Adrenal gland (tissue), 12 donors: Measurements from ENCODE around the gene GRM4. TPM values are rescaled to one million over a fixed set of nuclear protein-coding genes. Genes with fewer than 3 reads are reported as not detected.

ENCODE experiments used
- DNase-seq, 7 donors: peaks; one replicate each; pipeline ENCODE4 v3.0.0-alpha.2; 2019 to 2020
- H3K27ac ChIP-seq, 5 donors: fragments of 200-600 bp; sonication (generic) in 4 of 5; 1 replicate in 3 of 5; 2 replicates in 2 of 5; pipeline versions ENCODE4 v1.5.1 to v1.8.0; 2016 to 2020; ENCODE audit warnings: mild to moderate bottlenecking in 1 of 5
- H3K27me3 ChIP-seq: fragments of 200-600 bp; 2 replicates; pipeline ENCODE4 v1.8.0; 2021
- H3K36me3 ChIP-seq, 2 donors: fragments of 200-600 bp; replicated peaks in 1 of 2; 1 replicate in 1 of 2; 2 replicates in 1 of 2; pipeline versions ENCODE4 v1.5.1 to v1.8.0; 2018 to 2022
- H3K4me1 ChIP-seq, 2 donors: fragments of 200-600 bp; replicated peaks in 1 of 2; 1 replicate in 1 of 2; 2 replicates in 1 of 2; pipeline versions ENCODE4 v1.5.1 to v1.8.0; 2018 to 2021
- H3K4me3 ChIP-seq, 4 donors: fragments of 200-600 bp; sonication (generic) in 3 of 4; one replicate each; pipeline ENCODE4 v1.5.1; 2016 to 2018
- H3K9me3 ChIP-seq, 3 donors: fragments of 200-600 bp; sonication (generic) in 1 of 3; replicated peaks in 1 of 3; 1 replicate in 2 of 3; 2 replicates in 1 of 3; pipeline versions ENCODE4 v1.5.1 to v1.8.0; 2016 to 2021
- POLR2A ChIP-seq, 2 donors: fragments of 450-650 bp; IDR thresholded peaks; one replicate each; pipeline ENCODE4 v1.6.1; 2017; ENCODE audit warnings: antibody characterized with exemption in 2 of 2, mild to moderate bottlenecking in 2 of 2, moderate library complexity in 1 of 2
- WGBS, 4 donors: extraction: QIAGEN DNeasy Blood & Tissue Kit in 2 of 4; methylation state at CpG; one replicate each; pipeline versions ENCODE4 v1.1.5 to v1.1.7; 2013 to 2017; 5-methylcytosine and 5-hydroxymethylcytosine counted together
- intact Hi-C, 2 donors: fragments of 100-400 bp; cut with DNase I; formaldehyde crosslinking; loops; one replicate each; pipeline versions ENCODE4 v1.14.1 to v1.15.0; 2022 to 2023
- polyA plus RNA-seq, 3 donors: library from polyadenylated mRNA; stranded (reverse); fragments of 200-250 nt in 2 of 3; fragments of 350-450 nt in 1 of 3; fragmentation: Illumina TruSeq in 1 of 3; extraction: RNeasy Lipid Tissue Mini Kit (QIAGEN cat#74804) in 1 of 3; gene quantifications; one replicate each; pipeline ENCODE4 v1.2.3, GENCODE V29; 2013 to 2014
- total RNA-seq, 9 donors: library from RNA; depleted of rRNA in 4 of 9; stranded (reverse); fragments of >200 nt in 4 of 9; fragments of 120-200 nt in 1 of 9; fragmentation: NEBNext Ultra II Directional in 1 of 9; extraction: Animal tissue kit (Norgen Biotek cat#: 25700) in 1 of 9; gene quantifications; one replicate each; pipeline versions ENCODE4 v1.1.0 to v1.2.4, GENCODE V29; 2013 to 2023
- TF ChIP-seq, protein P1 (sequence below), 6 experiments: fragments of 450-650 bp in 4 of 6; fragments of 200-600 bp in 2 of 6; sonication (generic) in 1 of 6; IDR thresholded peaks; 1 replicate in 5 of 6; 2 replicates in 1 of 6; pipeline versions ENCODE4 v1.5.1 to v1.8.0; 2016 to 2021; ENCODE audit warnings: antibody characterized with exemption in 6 of 6, mild to moderate bottlenecking in 2 of 6, moderate library complexity in 1 of 6
- donor health status: healthy with polysubstance abuse.
- donor health status: Bipolar disorder and iron deficiency.
- donor health status: DM: yes; HTN: yes; CAD: no.
- donor health status: DM: no; HTN: no; CAD: no.
- donor health status: DM: no; HTN: no; CAD: no.
- donor health status: DM: yes; HTN: yes; CAD: no.

Gene GRM4
- total and polyA plus RNA-seq, 12 donors, result 0.06 TPM; not detected in 11

DNA sequence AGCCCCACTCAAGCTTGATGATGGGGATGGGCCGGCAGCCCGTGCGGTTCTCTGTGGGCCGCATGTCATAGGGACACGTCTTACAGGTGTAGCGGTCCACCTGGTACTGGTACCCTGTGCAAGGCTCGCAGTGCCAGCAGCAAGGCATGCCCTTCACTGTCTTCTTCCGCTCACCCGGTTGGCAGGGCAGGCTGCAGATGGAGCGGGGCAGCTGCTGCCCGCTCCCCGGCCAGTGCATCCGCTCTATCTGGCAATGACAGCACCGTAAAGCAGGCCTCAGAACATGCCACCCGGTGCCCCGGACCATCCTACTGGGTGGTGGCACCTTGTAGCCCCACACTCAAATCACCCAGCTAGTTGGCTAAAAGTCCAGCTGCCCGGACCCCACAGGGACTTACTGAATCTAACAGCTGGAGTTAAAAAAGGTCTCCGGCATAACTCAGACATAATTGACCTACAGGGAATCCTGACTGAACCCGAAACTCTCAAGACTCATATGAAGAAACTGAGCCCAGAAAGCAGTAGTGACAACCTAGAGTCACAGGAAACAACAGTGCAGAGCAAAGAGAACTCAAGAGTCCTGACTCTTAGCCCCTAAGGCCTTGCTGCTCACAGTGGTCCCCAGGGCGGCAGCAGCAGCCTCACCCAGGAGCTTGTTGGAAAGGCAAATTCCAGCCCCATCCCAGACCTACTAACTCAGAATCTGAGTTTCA is 109.4 kb downstream of the GRM4 start:
- 89 to 96% (median 92%) methylated on average over 3 to 20 of the region's 20 CpGs for WGBS, 4 donors
- intact Hi-C loops, result no loop called here

DNA sequence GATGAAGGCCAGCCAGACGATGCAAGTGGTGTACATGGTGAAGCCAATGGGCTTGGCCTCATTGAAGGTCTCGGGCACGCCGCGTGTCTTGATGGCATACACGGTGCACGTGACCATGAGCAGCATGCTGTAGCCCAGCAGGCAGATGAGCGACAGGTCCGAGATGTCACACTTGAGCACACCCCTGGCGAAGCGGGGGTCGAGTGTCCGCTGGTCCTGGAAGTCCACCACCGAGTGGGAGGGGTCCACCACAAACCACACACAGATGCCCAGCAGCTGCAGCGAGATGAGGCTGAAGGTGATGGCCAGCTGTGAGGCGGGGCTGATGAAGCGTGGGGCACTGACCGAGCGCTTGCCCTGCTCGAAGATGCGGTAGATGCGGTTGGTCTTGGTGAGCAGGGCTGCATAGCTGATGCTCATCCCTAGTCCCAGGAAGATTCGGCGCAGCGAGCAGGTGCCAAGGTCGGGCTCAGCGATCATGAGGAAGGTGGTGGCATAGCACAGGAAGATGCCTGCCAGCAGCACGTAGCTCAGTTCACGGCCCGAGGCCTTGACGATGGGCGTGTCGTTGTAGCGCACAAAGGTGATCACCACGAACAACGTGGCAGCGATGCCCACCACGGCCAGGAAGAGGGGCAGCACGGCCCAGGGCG is 110.1 kb downstream of the GRM4 start:
- Histone ChIP-seq H3K27me3 (no peaks in the 10 kb centered on the region), H3K9me3 (no peaks in the 10 kb centered on the region), H3K4me1 (no peaks in the 10 kb centered on the region), H3K36me3 (no peaks in the 10 kb centered on the region), H3K27ac (no peak overlapping the region), H3K4me3 (no peak overlapping the region)
- intact Hi-C loops, result no loop called here
- TF ChIP-seq POLR2A (IDR thresholded peaks at IDR 0.05), result no peak
- TF ChIP-seq, protein P1, sequence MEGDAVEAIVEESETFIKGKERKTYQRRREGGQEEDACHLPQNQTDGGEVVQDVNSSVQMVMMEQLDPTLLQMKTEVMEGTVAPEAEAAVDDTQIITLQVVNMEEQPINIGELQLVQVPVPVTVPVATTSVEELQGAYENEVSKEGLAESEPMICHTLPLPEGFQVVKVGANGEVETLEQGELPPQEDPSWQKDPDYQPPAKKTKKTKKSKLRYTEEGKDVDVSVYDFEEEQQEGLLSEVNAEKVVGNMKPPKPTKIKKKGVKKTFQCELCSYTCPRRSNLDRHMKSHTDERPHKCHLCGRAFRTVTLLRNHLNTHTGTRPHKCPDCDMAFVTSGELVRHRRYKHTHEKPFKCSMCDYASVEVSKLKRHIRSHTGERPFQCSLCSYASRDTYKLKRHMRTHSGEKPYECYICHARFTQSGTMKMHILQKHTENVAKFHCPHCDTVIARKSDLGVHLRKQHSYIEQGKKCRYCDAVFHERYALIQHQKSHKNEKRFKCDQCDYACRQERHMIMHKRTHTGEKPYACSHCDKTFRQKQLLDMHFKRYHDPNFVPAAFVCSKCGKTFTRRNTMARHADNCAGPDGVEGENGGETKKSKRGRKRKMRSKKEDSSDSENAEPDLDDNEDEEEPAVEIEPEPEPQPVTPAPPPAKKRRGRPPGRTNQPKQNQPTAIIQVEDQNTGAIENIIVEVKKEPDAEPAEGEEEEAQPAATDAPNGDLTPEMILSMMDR (IDR thresholded peaks at IDR 0.05), result no peak
- DNase-seq, result no peak
- 87 to 93% (median 91%) methylated on average over 37 to 40 of the region's 40 CpGs for WGBS, 4 donors

More for the DNA sequence above, 109.4 kb downstream of the GRM4 start:
- Histone ChIP-seq H3K36me3 (no peaks in the 10 kb centered on the region), H3K4me1 (no peaks in the 10 kb centered on the region), H3K9me3 (no peaks in the 10 kb centered on the region), H3K27me3 (no peaks in the 10 kb centered on the region), H3K4me3 (no peak overlapping the region), H3K27ac (no peak overlapping the region)
- TF ChIP-seq POLR2A (IDR thresholded peaks at IDR 0.05), result no peak
- TF ChIP-seq, protein P1 (IDR thresholded peaks at IDR 0.05), result no peak
- no peak for DNase-seq

DNA sequence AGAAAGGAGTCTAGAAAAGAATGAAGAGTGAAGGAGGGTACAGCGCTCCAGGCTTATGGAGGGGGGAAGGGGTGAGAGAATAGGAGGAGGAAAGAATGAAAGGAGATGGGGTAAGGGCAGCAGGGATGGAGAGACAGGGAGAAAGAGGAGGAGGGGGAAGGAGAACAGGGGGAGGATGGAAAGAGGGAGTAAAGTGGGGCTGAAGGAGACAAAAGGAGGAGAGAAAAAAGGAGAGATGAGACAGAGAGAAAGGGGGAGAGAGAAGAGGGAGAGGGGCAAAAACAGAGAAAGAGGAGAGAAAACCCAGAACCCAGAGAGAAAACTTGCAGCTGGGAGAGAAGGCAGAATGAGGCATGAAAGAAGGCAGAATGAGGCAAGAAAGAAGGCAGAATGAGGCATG is 110.7 kb downstream of the GRM4 start:
- 87 to 97% (median 94%) methylated on average over 1 of the region's 1 CpG for WGBS, 4 donors
- Histone ChIP-seq H3K27ac (no peak overlapping the region), H3K4me3 (no peak overlapping the region), H3K4me1 (no peaks in the 10 kb centered on the region), H3K36me3 (no peaks in the 10 kb centered on the region), H3K9me3 (no peaks in the 10 kb centered on the region), H3K27me3 (no peaks in the 10 kb centered on the region)
- DNase-seq, result no peak
- no peak for TF ChIP-seq POLR2A (IDR thresholded peaks at IDR 0.05)
- TF ChIP-seq, protein P1 (IDR thresholded peaks at IDR 0.05), result no peak
- intact Hi-C loops, result no loop called here

DNA sequence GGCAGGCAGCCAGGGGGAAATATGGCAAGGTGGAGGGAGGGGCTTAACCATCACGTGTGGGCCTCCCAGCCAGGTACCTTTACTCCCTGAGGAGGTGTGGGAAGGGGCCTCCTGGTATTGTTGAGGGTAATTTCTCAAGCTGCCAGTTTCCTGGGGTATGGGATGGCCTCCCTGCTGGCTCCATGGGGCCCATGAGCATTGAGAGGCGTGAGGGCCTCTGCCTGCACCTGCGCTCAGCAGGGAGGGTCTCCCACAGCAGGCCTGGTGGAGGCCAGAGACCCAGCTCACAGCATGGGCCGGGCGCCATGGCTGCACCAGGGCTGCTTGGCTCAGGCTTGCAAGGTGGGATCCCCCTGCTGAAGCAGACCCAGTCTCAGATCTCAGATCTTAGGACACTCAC is 113.0 kb downstream of the GRM4 start:
- no peak for TF ChIP-seq POLR2A (IDR thresholded peaks at IDR 0.05)
- TF ChIP-seq, protein P1 (IDR thresholded peaks at IDR 0.05), result no peak
- no peaks in the 10 kb centered on the region for H3K27me3 ChIP-seq
- no peaks in the 10 kb centered on the region for H3K9me3 ChIP-seq
- 37 to 81% (median 71%) methylated on average over 2 to 5 of the region's 5 CpGs; no CpG with 5 or more reads in 1 of the 4 donors for WGBS, 4 donors
- H3K27ac ChIP-seq, result no peak overlapping the region
- intact Hi-C loops, result no loop called here
- H3K4me1 ChIP-seq, result no peaks in the 10 kb centered on the region
- DNase-seq, result no peak
- H3K36me3 ChIP-seq, result no peaks in the 10 kb centered on the region
- no peak overlapping the region for H3K4me3 ChIP-seq
